NCI-H1436 treated with DMSO at 0.1 percent for 48 hours (cell line): ENCODE measurements around the gene TRIP6.
"Not testable (repeated sequence)": the region's sequence is repeated elsewhere in the genome, so short reads cannot be mapped to it uniquely, and the experiment has no call there.

ENCODE experiments used
- DNase-seq: peaks from one replicate; lab custom pipeline; 2025; lab: John Stamatoyannopoulos, UW

Gene TRIP6

GRCh38 chr7:100914208-100914878, 47.2 kb downstream of the TRIP6 start:
- no peak for DNase-seq

- DNase-seq, result no peak
Observed at GRCh38 chr7:100914879-100915447, 47.8 kb downstream of the TRIP6 start.

- not testable (repeated sequence) for DNase-seq
Observed at GRCh38 chr7:100919335-100919734, 52.1 kb downstream of the TRIP6 start.

GRCh38 chr7:100919779-100920437, 52.7 kb downstream of the TRIP6 start:
- not testable (repeated sequence) for DNase-seq

- no peak for DNase-seq
Observed at GRCh38 chr7:100921039-100921438, 53.9 kb downstream of the TRIP6 start.
